Liver (tissue), 9 donors: ENCODE results near the gene THOP1. TPM values are rescaled to one million over a fixed set of nuclear protein-coding genes. Genes with fewer than 3 reads are reported as not detected.

Experiments used
- DNase-seq: peaks from one replicate; pipeline ENCODE4 v3.0.0-alpha.2; 2017; ENCODE audit warnings: low spot score
- H3K27ac ChIP-seq, 2 donors: one replicate each; pipeline ENCODE4 v1.7.0; 2013; ENCODE audit warnings: inconsistent platforms in 2 of 2, low read length in 2 of 2, control low read depth in 1 of 2, low read depth in 1 of 2, mild to moderate bottlenecking in 1 of 2
- H3K27me3 ChIP-seq, 4 donors: one replicate each; pipeline versions ENCODE4 v1.6.1 to v1.7.0; 2013; ENCODE audit warnings: low read length in 3 of 4, inconsistent platforms in 1 of 4, mild to moderate bottlenecking in 1 of 4, moderate library complexity in 1 of 4; ENCODE audit not compliant: control insufficient read depth in 4 of 4, insufficient read depth in 4 of 4
- H3K36me3 ChIP-seq, 4 donors: one replicate each; pipeline versions ENCODE4 v1.6.1 to v1.7.0; 2013; ENCODE audit warnings: low read length in 3 of 4, mild to moderate bottlenecking in 3 of 4, low read depth in 1 of 4, moderate library complexity in 1 of 4; ENCODE audit not compliant: control insufficient read depth in 4 of 4, insufficient read depth in 3 of 4
- H3K4me1 ChIP-seq, 4 donors: one replicate each; pipeline versions ENCODE4 v1.6.1 to v1.7.0; 2013; ENCODE audit warnings: low read length in 3 of 4, mild to moderate bottlenecking in 3 of 4, moderate library complexity in 1 of 4; ENCODE audit not compliant: control insufficient read depth in 4 of 4, insufficient read depth in 4 of 4
- H3K4me3 ChIP-seq, 3 donors: one replicate each; pipeline versions ENCODE4 v1.6.1 to v1.7.0; 2013; ENCODE audit warnings: low read length in 3 of 3, control low read depth in 1 of 3, low read depth in 1 of 3, mild to moderate bottlenecking in 1 of 3
- H3K9ac ChIP-seq, 2 donors: one replicate each; pipeline ENCODE4 v1.7.0; 2013; ENCODE audit warnings: low read length in 2 of 2, mild to moderate bottlenecking in 2 of 2, moderate library complexity in 2 of 2, control low read depth in 1 of 2, low read depth in 1 of 2
- H3K9me3 ChIP-seq, 4 donors: one replicate each; pipeline versions ENCODE4 v1.6.1 to v1.7.0; 2013; ENCODE audit warnings: low read length in 3 of 4; ENCODE audit not compliant: control insufficient read depth in 4 of 4
- ATF3 ChIP-seq: IDR thresholded peaks from 2 replicates; pipeline ENCODE4 v1.6.1; 2016; ENCODE audit warnings: antibody characterized with exemption
- EGR1 ChIP-seq, 2 donors: IDR thresholded peaks; 2 replicates each; pipeline ENCODE4 v1.6.1; 2016 to 2018; ENCODE audit warnings: antibody characterized with exemption in 2 of 2, low read depth in 2 of 2
- FOXA1 ChIP-seq: IDR thresholded peaks from 2 replicates; pipeline ENCODE4 v1.6.1; 2016; ENCODE audit warnings: antibody characterized with exemption
- FOXA2 ChIP-seq: IDR thresholded peaks from 2 replicates; pipeline ENCODE4 v1.6.1; 2016; ENCODE audit warnings: antibody characterized with exemption
- GABPA ChIP-seq, 2 donors: IDR thresholded peaks in 1 of 2; conservative IDR thresholded peaks in 1 of 2; 2 replicates each; pipeline ENCODE4 v1.6.1; 2016; ENCODE audit warnings: antibody characterized with exemption in 2 of 2, mild to moderate bottlenecking in 1 of 2, moderate library complexity in 1 of 2
- HNF4A ChIP-seq, 2 donors: conservative IDR thresholded peaks; 2 replicates each; pipeline ENCODE4 v1.6.1; 2016; ENCODE audit warnings: antibody characterized with exemption in 2 of 2, mild to moderate bottlenecking in 2 of 2
- HNF4G ChIP-seq: IDR thresholded peaks from 2 replicates; pipeline ENCODE4 v1.6.1; 2016; ENCODE audit warnings: antibody characterized with exemption
- JUND ChIP-seq, 2 donors: IDR thresholded peaks; 2 replicates each; pipeline ENCODE4 v1.6.1; 2016; ENCODE audit warnings: antibody characterized with exemption in 2 of 2
- MAX ChIP-seq: IDR thresholded peaks from 2 replicates; pipeline ENCODE4 v1.6.1; 2016; ENCODE audit warnings: antibody characterized with exemption
- NR2F2 ChIP-seq: IDR thresholded peaks from 2 replicates; pipeline ENCODE4 v1.6.1; 2016; ENCODE audit warnings: antibody characterized with exemption
- RAD21 ChIP-seq, 2 donors: IDR thresholded peaks; 2 replicates each; pipeline ENCODE4 v1.6.1; 2016; ENCODE audit warnings: antibody characterized with exemption in 2 of 2, mild to moderate bottlenecking in 2 of 2
- RXRA ChIP-seq, 2 donors: IDR thresholded peaks; 2 replicates each; pipeline ENCODE4 v1.6.1; 2017 to 2018; ENCODE audit warnings: antibody characterized with exemption in 2 of 2, mild to moderate bottlenecking in 1 of 2
- SP1 ChIP-seq: IDR thresholded peaks from 2 replicates; pipeline ENCODE4 v1.6.1; 2018; ENCODE audit warnings: antibody characterized with exemption, mild to moderate bottlenecking
- TAF1 ChIP-seq: conservative IDR thresholded peaks from 2 replicates; pipeline ENCODE4 v1.6.1; 2016; ENCODE audit warnings: antibody characterized with exemption, mild to moderate bottlenecking
- YY1 ChIP-seq: IDR thresholded peaks from 2 replicates; pipeline ENCODE4 v1.6.1; 2016; ENCODE audit warnings: antibody characterized with exemption, mild to moderate bottlenecking
- ZBTB33 ChIP-seq: IDR thresholded peaks from 2 replicates; pipeline ENCODE4 v1.6.1; 2016; ENCODE audit warnings: antibody characterized with exemption
- WGBS: extraction: QIAGEN DNeasy Blood & Tissue Kit; methylation state at CpG from one replicate; pipeline ENCODE4 v1.1.7; 2013; 5-methylcytosine and 5-hydroxymethylcytosine counted together
- polyA plus RNA-seq, 2 donors: library from polyadenylated mRNA; stranded (reverse) in 1 of 2; unstranded in 1 of 2; fragments of 200-250 nt in 1 of 2; fragments of >200 nt in 1 of 2; fragmentation: Nextera tagmentation in 1 of 2; extraction: Ambion mirVana in 1 of 2; gene quantifications; one replicate each; pipeline versions ENCODE4 v1.2.1 to v1.2.3, GENCODE V29; 2013 to 2015
- total RNA-seq, 2 donors: library from RNA; depleted of rRNA; stranded (reverse); fragments of >200 nt; gene quantifications; one replicate each; pipeline ENCODE4 v1.2.3, GENCODE V29; 2014
- TF ChIP-seq, protein P1 (sequence below): IDR thresholded peaks from 2 replicates; pipeline ENCODE4 v1.6.1; 2016; ENCODE audit warnings: antibody characterized with exemption, mild to moderate bottlenecking
- TF ChIP-seq, protein P2 (sequence below): fragments of 150-350 bp; IDR thresholded peaks from 2 replicates; pipeline ENCODE4 v1.5.1; 2017; ENCODE audit warnings: improper control_type of control experiment, low read depth, low read length; ENCODE audit not compliant: missing input control
- donor health status: healthy.
- donor health status: healthy.
- donor health status: healthy.
- donor health status: healthy.
- donor health status: healthy.

Gene THOP1
- total and polyA plus RNA-seq, 4 donors: 39.1 to 56.2 (median 44.7) TPM

DNA sequence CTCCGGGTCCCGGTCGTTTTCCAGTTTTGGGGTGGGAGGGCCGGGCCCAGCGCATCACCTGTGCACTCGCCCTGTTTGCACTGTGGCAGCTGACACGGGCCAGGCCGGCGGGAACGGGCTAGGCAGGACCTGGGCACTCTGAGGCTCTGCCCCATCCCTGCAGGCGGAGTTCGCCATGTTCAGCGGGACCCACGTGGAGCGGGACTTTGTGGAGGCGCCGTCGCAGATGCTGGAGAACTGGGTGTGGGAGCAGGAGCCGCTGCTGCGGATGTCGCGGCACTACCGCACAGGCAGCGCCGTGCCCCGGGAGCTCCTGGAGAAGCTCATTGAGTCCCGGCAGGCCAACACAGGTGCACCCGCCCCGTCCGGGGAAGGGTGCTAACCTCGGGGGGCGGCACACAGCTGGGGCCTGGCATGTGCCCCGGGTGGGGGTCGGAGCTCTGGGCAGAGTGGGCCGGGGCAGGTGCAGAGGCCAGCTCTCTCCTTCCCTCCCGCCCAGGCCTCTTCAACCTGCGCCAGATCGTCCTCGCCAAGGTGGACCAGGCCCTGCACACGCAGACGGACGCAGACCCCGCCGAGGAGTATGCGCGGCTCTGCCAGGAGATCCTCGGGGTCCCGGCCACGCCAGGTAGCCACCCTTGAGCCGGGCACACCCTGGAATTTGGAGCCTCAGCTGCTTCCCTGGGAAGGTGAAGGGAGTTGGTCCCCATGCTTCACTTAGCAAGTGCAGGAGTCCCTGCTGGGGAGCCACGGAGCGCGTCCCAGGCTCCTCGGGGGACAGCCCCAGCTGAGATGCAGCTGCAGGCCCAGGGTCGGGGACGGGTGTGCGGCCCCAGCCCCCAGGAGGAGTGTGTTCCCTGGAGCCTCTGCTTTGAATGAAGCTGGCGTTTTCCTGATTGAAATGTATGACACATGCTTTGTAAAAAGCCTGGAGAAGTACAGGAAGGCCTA is 25.1 kb downstream of the THOP1 start:
- no peak for DNase-seq
- H3K4me1 ChIP-seq: peaks cover 5 to 34% (median 23%) of the 10 kb centered on the region in 4 donors
- H3K9ac ChIP-seq: no peak overlapping the region
- no peaks in the 10 kb centered on the region for H3K27me3 ChIP-seq
- no peak for TF ChIP-seq RAD21 (IDR thresholded peaks at IDR 0.05)
- no peak for TF ChIP-seq JUND (IDR thresholded peaks at IDR 0.05)
- TF ChIP-seq YY1: no peak
- no peak for TF ChIP-seq ZBTB33
- no peak for TF ChIP-seq GABPA (IDR thresholded peaks at IDR 0.05 in 1 of 2, conservative IDR thresholded peaks at IDR 0.05 in 1 of 2)
- TF ChIP-seq SP1: no peak
- TF ChIP-seq ATF3: no peak
- no peak for TF ChIP-seq TAF1
- no peak for TF ChIP-seq HNF4G
- TF ChIP-seq MAX: no peak
- no peak for TF ChIP-seq FOXA2
- H3K9me3 ChIP-seq: no peaks in the 10 kb centered on the region
- H3K27ac ChIP-seq: peak overlapping the region; percentile 48 to 82
- peaks cover 0 to 29% (median 6%) of the 10 kb centered on the region in 4 donors for H3K36me3 ChIP-seq
- H3K4me3 ChIP-seq: no peak overlapping the region
- 96% methylated on average over 58 of the region's 58 CpGs for WGBS

DNA sequence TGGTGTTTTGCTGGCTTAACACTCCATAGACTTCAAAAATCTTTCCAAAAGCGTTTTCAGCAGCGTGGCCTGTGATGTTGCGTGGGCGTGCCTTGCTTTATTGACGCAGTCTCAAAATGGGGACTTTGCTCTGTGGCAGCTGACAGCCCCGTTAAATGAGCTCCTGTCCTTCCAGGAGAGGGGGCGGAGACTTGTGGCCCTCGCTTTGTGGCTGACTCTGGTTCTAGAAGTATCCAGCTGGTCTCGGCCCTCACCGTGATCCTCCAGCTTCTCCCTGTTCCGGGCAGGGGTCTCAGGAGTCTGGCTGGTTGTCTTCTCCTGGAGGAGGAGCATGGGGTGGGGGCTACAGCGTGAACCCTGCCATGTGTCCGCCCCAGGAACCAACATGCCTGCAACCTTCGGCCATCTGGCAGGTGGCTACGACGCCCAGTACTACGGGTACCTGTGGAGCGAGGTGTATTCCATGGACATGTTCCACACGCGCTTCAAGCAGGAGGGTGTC is 26.0 kb downstream of the THOP1 start:
- no peak overlapping the region for H3K9ac ChIP-seq
- no peaks in the 10 kb centered on the region for H3K27me3 ChIP-seq
- no peak for DNase-seq
- peak overlapping the region; percentile 57 to 82 for H3K27ac ChIP-seq
- H3K9me3 ChIP-seq: no peaks in the 10 kb centered on the region
- peaks cover 5 to 34% (median 23%) of the 10 kb centered on the region in 4 donors for H3K4me1 ChIP-seq
- H3K4me3 ChIP-seq: peak overlapping the region; percentile 18 to 40 (median 37)
- TF ChIP-seq GABPA (IDR thresholded peaks at IDR 0.05 in 1 of 2, conservative IDR thresholded peaks at IDR 0.05 in 1 of 2) (no peak), RAD21 (IDR thresholded peaks at IDR 0.05) (no peak), ATF3 (no peak), YY1 (peak; percentile 96), JUND (IDR thresholded peaks at IDR 0.05) (no peak), EGR1 (IDR thresholded peaks at IDR 0.05; ENCODE audit: low read depth in 2 of 2) (peak; percentile 99 to 100), HNF4G (peak; percentile 63), FOXA2 (peak; percentile 82), TAF1 (no peak), NR2F2 (no peak), FOXA1 (peak; percentile 70), SP1 (peak; percentile 94), ZBTB33 (no peak), MAX (no peak), RXRA (IDR thresholded peaks at IDR 0.05) (peak; percentile 31 to 72), HNF4A (conservative IDR thresholded peaks at IDR 0.05) (peak; percentile 89 to 90)
- TF ChIP-seq, protein P1, sequence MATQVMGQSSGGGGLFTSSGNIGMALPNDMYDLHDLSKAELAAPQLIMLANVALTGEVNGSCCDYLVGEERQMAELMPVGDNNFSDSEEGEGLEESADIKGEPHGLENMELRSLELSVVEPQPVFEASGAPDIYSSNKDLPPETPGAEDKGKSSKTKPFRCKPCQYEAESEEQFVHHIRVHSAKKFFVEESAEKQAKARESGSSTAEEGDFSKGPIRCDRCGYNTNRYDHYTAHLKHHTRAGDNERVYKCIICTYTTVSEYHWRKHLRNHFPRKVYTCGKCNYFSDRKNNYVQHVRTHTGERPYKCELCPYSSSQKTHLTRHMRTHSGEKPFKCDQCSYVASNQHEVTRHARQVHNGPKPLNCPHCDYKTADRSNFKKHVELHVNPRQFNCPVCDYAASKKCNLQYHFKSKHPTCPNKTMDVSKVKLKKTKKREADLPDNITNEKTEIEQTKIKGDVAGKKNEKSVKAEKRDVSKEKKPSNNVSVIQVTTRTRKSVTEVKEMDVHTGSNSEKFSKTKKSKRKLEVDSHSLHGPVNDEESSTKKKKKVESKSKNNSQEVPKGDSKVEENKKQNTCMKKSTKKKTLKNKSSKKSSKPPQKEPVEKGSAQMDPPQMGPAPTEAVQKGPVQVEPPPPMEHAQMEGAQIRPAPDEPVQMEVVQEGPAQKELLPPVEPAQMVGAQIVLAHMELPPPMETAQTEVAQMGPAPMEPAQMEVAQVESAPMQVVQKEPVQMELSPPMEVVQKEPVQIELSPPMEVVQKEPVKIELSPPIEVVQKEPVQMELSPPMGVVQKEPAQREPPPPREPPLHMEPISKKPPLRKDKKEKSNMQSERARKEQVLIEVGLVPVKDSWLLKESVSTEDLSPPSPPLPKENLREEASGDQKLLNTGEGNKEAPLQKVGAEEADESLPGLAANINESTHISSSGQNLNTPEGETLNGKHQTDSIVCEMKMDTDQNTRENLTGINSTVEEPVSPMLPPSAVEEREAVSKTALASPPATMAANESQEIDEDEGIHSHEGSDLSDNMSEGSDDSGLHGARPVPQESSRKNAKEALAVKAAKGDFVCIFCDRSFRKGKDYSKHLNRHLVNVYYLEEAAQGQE: peak; percentile 91
- TF ChIP-seq, protein P2, sequence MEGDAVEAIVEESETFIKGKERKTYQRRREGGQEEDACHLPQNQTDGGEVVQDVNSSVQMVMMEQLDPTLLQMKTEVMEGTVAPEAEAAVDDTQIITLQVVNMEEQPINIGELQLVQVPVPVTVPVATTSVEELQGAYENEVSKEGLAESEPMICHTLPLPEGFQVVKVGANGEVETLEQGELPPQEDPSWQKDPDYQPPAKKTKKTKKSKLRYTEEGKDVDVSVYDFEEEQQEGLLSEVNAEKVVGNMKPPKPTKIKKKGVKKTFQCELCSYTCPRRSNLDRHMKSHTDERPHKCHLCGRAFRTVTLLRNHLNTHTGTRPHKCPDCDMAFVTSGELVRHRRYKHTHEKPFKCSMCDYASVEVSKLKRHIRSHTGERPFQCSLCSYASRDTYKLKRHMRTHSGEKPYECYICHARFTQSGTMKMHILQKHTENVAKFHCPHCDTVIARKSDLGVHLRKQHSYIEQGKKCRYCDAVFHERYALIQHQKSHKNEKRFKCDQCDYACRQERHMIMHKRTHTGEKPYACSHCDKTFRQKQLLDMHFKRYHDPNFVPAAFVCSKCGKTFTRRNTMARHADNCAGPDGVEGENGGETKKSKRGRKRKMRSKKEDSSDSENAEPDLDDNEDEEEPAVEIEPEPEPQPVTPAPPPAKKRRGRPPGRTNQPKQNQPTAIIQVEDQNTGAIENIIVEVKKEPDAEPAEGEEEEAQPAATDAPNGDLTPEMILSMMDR: no peak
- peaks cover 0 to 28% (median 6%) of the 10 kb centered on the region in 4 donors for H3K36me3 ChIP-seq
- 45% methylated on average over 20 of the region's 20 CpGs for WGBS
